Measurements from ENCODE around the gene RICTOR. TPM values are rescaled to one million over a fixed set of nuclear protein-coding genes. Genes with fewer than 3 reads are reported as not detected.

RICTOR gene
- total RNA-seq, 1 donor from 2014 or later, result 58.9 TPM

Small RNA genes within 50 kb of the gene (small RNA-seq; reads per million reads assigned to genes)
- not detected for gene AIG1P1 (ENCODE audit: low replicate concordance)

Other genes starting within 250 kb of the RICTOR start
- 14.7 TPM for gene OSMR, start 228.4 kb downstream of the RICTOR start, total RNA-seq
- 9.0 TPM for gene FYB1, start 145.2 kb upstream of the RICTOR start, total RNA-seq

All from tongue (tissue), 2 donors.